Measurements from ENCODE around the gene PRKAR1A. TPM values are rescaled to one million over a fixed set of nuclear protein-coding genes. Genes with fewer than 3 reads are reported as not detected.
A peak's percentile ranks its signal among the peaks of the same experiment; 100 is the strongest.

Gene PRKAR1A
- total RNA-seq, 4 donors from 2014 or later: 367 to 431 (median 417) TPM

GRCh38 chr17:68592682-68593641, 80.7 kb downstream of the PRKAR1A start:
- no peaks in the 10 kb centered on the region for H3K36me3 ChIP-seq
- TF ChIP-seq POLR2A (IDR thresholded peaks at IDR 0.05) (no peak), CTCF (IDR thresholded peaks at IDR 0.05) (no peak)
- no peak for DNase-seq
- peak overlapping the region in 2 of 3 donors; percentile 3 to 26 for H3K27ac ChIP-seq
- H3K27me3 ChIP-seq: no peaks in the 10 kb centered on the region
- H3K4me3 ChIP-seq (replicated peaks in 1 of 3): no peak overlapping the region
- intact Hi-C loops (cut with DNase I): loop anchor here (10.0 kb wide), 1 partner anchor 48 kb away; no protein-coding TSS in a partner anchor
- no peaks in the 10 kb centered on the region for H3K9me3 ChIP-seq
- peaks cover 14 to 44% of the 10 kb centered on the region in 2 donors for H3K4me1 ChIP-seq
- WGBS, 2 donors: 45 to 53% methylated on average over 3 of the region's 3 CpGs

GRCh38 chr17:68594552-68594951, 82.3 kb downstream of the PRKAR1A start:
- no peak overlapping the region for H3K4me3 ChIP-seq (replicated peaks in 1 of 3)
- peak overlapping the region in 1 of 3 donors; percentile 27 for H3K27ac ChIP-seq
- 74 to 86% methylated on average over 2 of the region's 2 CpGs for WGBS, 2 donors

GRCh38 chr17:68595496-68595895, 83.3 kb downstream of the PRKAR1A start:
- peaks cover 28 to 57% of the 10 kb centered on the region in 2 donors for H3K4me1 ChIP-seq
- peak overlapping the region in 2 of 3 donors; percentile 75 to 85 for H3K27ac ChIP-seq
- no peaks in the 10 kb centered on the region for H3K36me3 ChIP-seq
- H3K27me3 ChIP-seq: no peaks in the 10 kb centered on the region
- no peaks in the 10 kb centered on the region for H3K9me3 ChIP-seq
- intact Hi-C loops (cut with DNase I): loop anchor here (10.0 kb wide), 1 partner anchor 51 kb away; no protein-coding TSS in a partner anchor
- TF ChIP-seq CTCF (IDR thresholded peaks at IDR 0.05) (no peak), POLR2A (IDR thresholded peaks at IDR 0.05) (no peak)
- no peak overlapping the region for H3K4me3 ChIP-seq (replicated peaks in 1 of 3)
- 68 to 82% methylated on average over 5 of the region's 5 CpGs for WGBS, 2 donors
- DNase-seq: no peak

More at GRCh38 chr17:68594552-68594951, 82.3 kb downstream of the PRKAR1A start:
- Histone ChIP-seq H3K27me3 (no peaks in the 10 kb centered on the region), H3K4me1 (peaks cover 26 to 53% of the 10 kb centered on the region in 2 donors), H3K36me3 (no peaks in the 10 kb centered on the region), H3K9me3 (no peaks in the 10 kb centered on the region)
- TF ChIP-seq CTCF (IDR thresholded peaks at IDR 0.05) (no peak), POLR2A (IDR thresholded peaks at IDR 0.05) (no peak)
- intact Hi-C loops (cut with DNase I): loop anchor here (10.0 kb wide), 1 partner anchor 50 kb away; no protein-coding TSS in a partner anchor
- no peak for DNase-seq

DNA sequence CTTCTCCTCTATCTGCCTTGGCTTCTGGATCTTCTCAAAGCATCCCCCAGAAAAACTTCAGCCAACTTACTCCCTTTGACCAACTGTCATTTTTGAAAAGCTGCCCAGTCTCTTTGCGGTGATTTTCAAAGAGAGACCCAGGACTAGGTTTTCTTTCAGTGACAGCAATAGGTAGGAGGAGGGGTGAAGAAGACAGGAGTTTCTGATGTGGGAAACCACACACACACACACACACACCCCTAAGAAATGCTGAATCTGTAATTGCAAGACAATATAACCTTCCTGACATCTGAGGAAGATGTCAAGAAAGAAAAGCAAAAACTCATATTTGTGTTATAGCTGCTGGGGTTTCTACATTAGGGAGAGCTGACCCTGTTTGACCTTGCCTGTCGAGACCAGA, 83.8 kb downstream of the PRKAR1A start:
- DNase-seq: no peak
- TF ChIP-seq POLR2A (IDR thresholded peaks at IDR 0.05) (no peak), CTCF (IDR thresholded peaks at IDR 0.05) (no peak)
- intact Hi-C loops (cut with DNase I): loop anchor here (10.0 kb wide), 1 partner anchor 51 kb away; no protein-coding TSS in a partner anchor
- H3K9me3 ChIP-seq: no peaks in the 10 kb centered on the region
- no peaks in the 10 kb centered on the region for H3K27me3 ChIP-seq
- H3K27ac ChIP-seq: peak overlapping the region; percentile 30 to 85 (median 75)
- 79 to 83% methylated on average over 2 of the region's 2 CpGs for WGBS, 2 donors
- peaks cover 28 to 57% of the 10 kb centered on the region in 2 donors for H3K4me1 ChIP-seq
- H3K36me3 ChIP-seq: no peaks in the 10 kb centered on the region
- no peak overlapping the region for H3K4me3 ChIP-seq (replicated peaks in 1 of 3)
